ENCODE measurements around the gene HOXC12.
A peak's percentile ranks its signal among the peaks of the same experiment; 100 is the strongest.

The HOXC12 gene

GRCh38 chr12:53988541-53989226 is 34.0 kb downstream of the HOXC12 start:
- Histone ChIP-seq H3K4me3 (ENCODE audit: low read length) (no peak overlapping the region), H3K79me2 (ENCODE audit: low read length) (no peaks in the 10 kb centered on the region), H3K27ac (ENCODE audit: low read length) (no peak overlapping the region), H3K9me2 (replicated peaks; ENCODE audit: insufficient read depth, low read length) (no peaks in the 10 kb centered on the region), H3K9me3 (replicated peaks; ENCODE audit: insufficient read depth, low read length) (no peaks in the 10 kb centered on the region), H3K4me1 (ENCODE audit: low read length) (peaks cover 20% of the 10 kb centered on the region; the same call in 1 of the 2 replicates), H4K20me1 (ENCODE audit: insufficient read depth, low read length) (no peaks in the 10 kb centered on the region), H3K9ac (ENCODE audit: low read length) (no peak overlapping the region), H3K36me3 (replicated peaks; ENCODE audit: insufficient read depth, low read length) (no peaks in the 10 kb centered on the region), H3K4me2 (ENCODE audit: low read depth, low read length) (peak overlapping the region; percentile 79), H2AFZ (ENCODE audit: low read length) (no peak overlapping the region), H3K27me3 (replicated peaks; ENCODE audit: insufficient read depth, low read length) (peaks cover 96% of the 10 kb centered on the region), H3F3A (ENCODE audit: insufficient read depth, low read length) (0 out of 2 replicates have a peak, but pooled peaks cover 6% of the 10 kb centered on the region)
- TF ChIP-seq EZH2 (optimal IDR thresholded peaks at IDR 0.05; ENCODE audit: low read depth, low read length): no peak
- TF ChIP-seq, protein P1, sequence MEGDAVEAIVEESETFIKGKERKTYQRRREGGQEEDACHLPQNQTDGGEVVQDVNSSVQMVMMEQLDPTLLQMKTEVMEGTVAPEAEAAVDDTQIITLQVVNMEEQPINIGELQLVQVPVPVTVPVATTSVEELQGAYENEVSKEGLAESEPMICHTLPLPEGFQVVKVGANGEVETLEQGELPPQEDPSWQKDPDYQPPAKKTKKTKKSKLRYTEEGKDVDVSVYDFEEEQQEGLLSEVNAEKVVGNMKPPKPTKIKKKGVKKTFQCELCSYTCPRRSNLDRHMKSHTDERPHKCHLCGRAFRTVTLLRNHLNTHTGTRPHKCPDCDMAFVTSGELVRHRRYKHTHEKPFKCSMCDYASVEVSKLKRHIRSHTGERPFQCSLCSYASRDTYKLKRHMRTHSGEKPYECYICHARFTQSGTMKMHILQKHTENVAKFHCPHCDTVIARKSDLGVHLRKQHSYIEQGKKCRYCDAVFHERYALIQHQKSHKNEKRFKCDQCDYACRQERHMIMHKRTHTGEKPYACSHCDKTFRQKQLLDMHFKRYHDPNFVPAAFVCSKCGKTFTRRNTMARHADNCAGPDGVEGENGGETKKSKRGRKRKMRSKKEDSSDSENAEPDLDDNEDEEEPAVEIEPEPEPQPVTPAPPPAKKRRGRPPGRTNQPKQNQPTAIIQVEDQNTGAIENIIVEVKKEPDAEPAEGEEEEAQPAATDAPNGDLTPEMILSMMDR (IDR thresholded peaks at IDR 0.05; ENCODE audit: low read length): no peak
- TF ChIP-seq EZH2phosphoT487 (IDR thresholded peaks at IDR 0.05; ENCODE audit: low read length): no peak
- DNase-seq: no peak

DNA sequence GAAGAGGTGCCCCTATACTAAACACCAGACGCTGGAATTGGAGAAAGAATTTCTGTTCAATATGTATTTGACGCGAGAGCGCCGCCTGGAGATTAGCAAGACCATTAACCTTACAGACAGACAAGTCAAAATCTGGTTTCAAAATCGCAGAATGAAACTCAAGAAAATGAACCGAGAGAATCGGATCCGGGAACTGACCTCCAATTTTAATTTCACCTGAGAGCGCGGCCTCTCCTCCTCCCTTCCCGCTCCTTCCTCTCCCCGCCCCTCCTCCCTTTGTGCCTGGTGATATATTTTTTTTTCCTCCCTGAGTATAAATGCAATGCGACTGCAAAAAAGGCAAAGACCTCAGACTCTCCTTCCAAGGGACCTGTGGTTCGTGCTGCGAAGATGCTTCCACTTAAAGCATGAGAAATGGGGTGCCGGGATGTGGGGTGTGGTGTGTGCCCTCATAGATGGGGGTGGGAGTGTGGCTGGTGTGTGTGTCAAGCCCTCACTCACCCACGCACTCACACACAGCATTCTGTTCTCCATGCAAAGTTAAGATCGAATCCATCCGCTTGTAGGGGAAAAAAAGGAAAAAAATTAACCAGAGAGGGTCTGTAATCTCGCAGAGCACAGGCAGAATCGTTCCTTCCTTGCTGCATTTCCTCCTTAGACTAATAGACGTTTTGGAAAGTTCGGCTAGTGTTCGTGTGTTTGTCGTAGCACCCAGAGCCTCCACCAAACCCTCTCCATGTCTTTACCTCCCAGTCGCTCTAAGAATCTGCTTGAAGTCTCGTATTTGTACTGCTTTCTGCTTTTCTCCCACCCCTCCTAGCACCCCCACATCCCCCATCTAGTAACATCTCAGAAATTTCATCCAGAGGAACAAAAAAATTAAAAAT is 34.8 kb downstream of the HOXC12 start:
- H3K9ac ChIP-seq (ENCODE audit: low read length): no peak overlapping the region
- no peaks in the 10 kb centered on the region for H3K9me3 ChIP-seq (replicated peaks; ENCODE audit: insufficient read depth, low read length)
- H4K20me1 ChIP-seq (ENCODE audit: insufficient read depth, low read length): no peaks in the 10 kb centered on the region
- DNase-seq: peak; percentile 80
- H3K4me3 ChIP-seq (ENCODE audit: low read length): peak overlapping the region; percentile 45
- H3K27me3 ChIP-seq (replicated peaks; ENCODE audit: insufficient read depth, low read length): peaks cover 96% of the 10 kb centered on the region
- H3F3A ChIP-seq (ENCODE audit: insufficient read depth, low read length): 0 out of 2 replicates have a peak, but pooled peaks cover 6% of the 10 kb centered on the region
- H3K4me2 ChIP-seq (ENCODE audit: low read depth, low read length): peak overlapping the region; percentile 79
- H3K27ac ChIP-seq (ENCODE audit: low read length): no peak overlapping the region
- peaks cover 20% of the 10 kb centered on the region; the same call in 1 of the 2 replicates for H3K4me1 ChIP-seq (ENCODE audit: low read length)
- no peaks in the 10 kb centered on the region for H3K9me2 ChIP-seq (replicated peaks; ENCODE audit: insufficient read depth, low read length)
- H3K36me3 ChIP-seq (replicated peaks; ENCODE audit: insufficient read depth, low read length): no peaks in the 10 kb centered on the region
- no peaks in the 10 kb centered on the region for H3K79me2 ChIP-seq (ENCODE audit: low read length)
- no peak overlapping the region for H2AFZ ChIP-seq (ENCODE audit: low read length)
- TF ChIP-seq EZH2 (optimal IDR thresholded peaks at IDR 0.05; ENCODE audit: low read depth, low read length) (peak; percentile 21), EZH2phosphoT487 (IDR thresholded peaks at IDR 0.05; ENCODE audit: low read length) (no peak)
- TF ChIP-seq, protein P1 (IDR thresholded peaks at IDR 0.05; ENCODE audit: low read length): peak; percentile 76

GRCh38 chr12:53990311-53991076 is 35.8 kb downstream of the HOXC12 start:
- H4K20me1 ChIP-seq (ENCODE audit: insufficient read depth, low read length): no peaks in the 10 kb centered on the region
- no peak overlapping the region for H3K4me2 ChIP-seq (ENCODE audit: low read depth, low read length)
- H3K79me2 ChIP-seq (ENCODE audit: low read length): no peaks in the 10 kb centered on the region
- H2AFZ ChIP-seq (ENCODE audit: low read length): no peak overlapping the region
- TF ChIP-seq EZH2 (optimal IDR thresholded peaks at IDR 0.05; ENCODE audit: low read depth, low read length): peak; percentile 79
- no peak for TF ChIP-seq EZH2phosphoT487 (IDR thresholded peaks at IDR 0.05; ENCODE audit: low read length)
- H3K27me3 ChIP-seq (replicated peaks; ENCODE audit: insufficient read depth, low read length): peaks cover 98% of the 10 kb centered on the region
- DNase-seq: no peak
- no peak overlapping the region for H3K9ac ChIP-seq (ENCODE audit: low read length)
- no peak overlapping the region for H3K4me3 ChIP-seq (ENCODE audit: low read length)
- no peaks in the 10 kb centered on the region for H3K9me3 ChIP-seq (replicated peaks; ENCODE audit: insufficient read depth, low read length)
- peaks cover 20% of the 10 kb centered on the region; the same call in 1 of the 2 replicates for H3K4me1 ChIP-seq (ENCODE audit: low read length)
- no peak overlapping the region for H3K27ac ChIP-seq (ENCODE audit: low read length)
- no peaks in the 10 kb centered on the region for H3K9me2 ChIP-seq (replicated peaks; ENCODE audit: insufficient read depth, low read length)
- H3F3A ChIP-seq (ENCODE audit: insufficient read depth, low read length): 0 out of 2 replicates have a peak, but pooled peaks cover 6% of the 10 kb centered on the region
- H3K36me3 ChIP-seq (replicated peaks; ENCODE audit: insufficient read depth, low read length): no peaks in the 10 kb centered on the region

All from MM.1S (cell line).